ENCODE results near the gene FAM180A. TPM values are rescaled to one million over a fixed set of nuclear protein-coding genes. Genes with fewer than 3 reads are reported as not detected.

Gene FAM180A
- total RNA-seq, 4 donors from 2014 or later, result 0.83 to 9.4 (median 1.7) TPM

- H3K27me3 ChIP-seq, result no peaks in the 10 kb centered on the region
- H3K4me1 ChIP-seq, result peaks cover 0 to 15% (median 7%) of the 10 kb centered on the region in 4 donors
- no peaks in the 10 kb centered on the region for H3K9me3 ChIP-seq
- intact Hi-C loops (cut with DNase I), result no loop called here
- no peak overlapping the region for H3K27ac ChIP-seq (replicated peaks in 1 of 4)
- 82% methylated on average over 3 of the region's 3 CpGs for WGBS
- no peak for DNase-seq (ENCODE audit: extremely low spot score)
- H3K4me3 ChIP-seq, result no peak overlapping the region
- no peaks in the 10 kb centered on the region for H3K36me3 ChIP-seq
- TF ChIP-seq CTCF (IDR thresholded peaks at IDR 0.05), result no peak
- TF ChIP-seq POLR2AphosphoS5 (IDR thresholded peaks at IDR 0.05), result no peak
- TF ChIP-seq EP300 (IDR thresholded peaks at IDR 0.05), result no peak
- no peak for TF ChIP-seq POLR2A (IDR thresholded peaks at IDR 0.05; ENCODE audit: low read depth)
Observed at GRCh38 chr7:135768064-135768463, 19.5 kb upstream of the FAM180A start.

GRCh38 chr7:135763261-135763660, 14.6 kb upstream of the FAM180A start:
- Histone ChIP-seq H3K4me1 (peaks cover 0 to 10% (median 6%) of the 10 kb centered on the region in 4 donors), H3K4me3 (no peak overlapping the region), H3K27me3 (no peaks in the 10 kb centered on the region), H3K36me3 (no peaks in the 10 kb centered on the region), H3K27ac (replicated peaks in 1 of 4) (no peak overlapping the region), H3K9me3 (no peaks in the 10 kb centered on the region)
- no peak for TF ChIP-seq POLR2AphosphoS5 (IDR thresholded peaks at IDR 0.05)
- TF ChIP-seq EP300 (IDR thresholded peaks at IDR 0.05), result no peak
- no peak for TF ChIP-seq CTCF (IDR thresholded peaks at IDR 0.05)
- no peak for TF ChIP-seq POLR2A (IDR thresholded peaks at IDR 0.05; ENCODE audit: low read depth)
- 82% methylated on average over 2 of the region's 2 CpGs for WGBS
- DNase-seq (ENCODE audit: extremely low spot score), result peak; percentile 47
- intact Hi-C loops (cut with DNase I), result no loop called here

GRCh38 chr7:135761751-135762488, 13.3 kb upstream of the FAM180A start:
- DNase-seq (ENCODE audit: extremely low spot score), result no peak
- H3K27ac ChIP-seq (replicated peaks in 1 of 4), result no peak overlapping the region
- intact Hi-C loops (cut with DNase I), result no loop called here
- H3K4me1 ChIP-seq, result peaks cover 0 to 15% (median 5%) of the 10 kb centered on the region in 4 donors
- H3K27me3 ChIP-seq, result no peaks in the 10 kb centered on the region
- no peak overlapping the region for H3K4me3 ChIP-seq
- no peaks in the 10 kb centered on the region for H3K36me3 ChIP-seq
- TF ChIP-seq POLR2AphosphoS5 (IDR thresholded peaks at IDR 0.05) (no peak), POLR2A (IDR thresholded peaks at IDR 0.05; ENCODE audit: low read depth) (no peak), CTCF (IDR thresholded peaks at IDR 0.05) (no peak), EP300 (IDR thresholded peaks at IDR 0.05) (no peak)
- WGBS, result 69% methylated on average over 10 of the region's 10 CpGs
- no peaks in the 10 kb centered on the region for H3K9me3 ChIP-seq

GRCh38 chr7:135759532-135759931, 10.9 kb upstream of the FAM180A start:
- Histone ChIP-seq H3K27ac (replicated peaks in 1 of 4) (no peak overlapping the region), H3K4me3 (no peak overlapping the region), H3K9me3 (no peaks in the 10 kb centered on the region), H3K4me1 (peaks cover 0 to 22% (median 11%) of the 10 kb centered on the region in 4 donors), H3K27me3 (no peaks in the 10 kb centered on the region), H3K36me3 (no peaks in the 10 kb centered on the region)
- DNase-seq (ENCODE audit: extremely low spot score), result no peak
- intact Hi-C loops (cut with DNase I), result no loop called here
- no peak for TF ChIP-seq EP300 (IDR thresholded peaks at IDR 0.05)
- no peak for TF ChIP-seq POLR2AphosphoS5 (IDR thresholded peaks at IDR 0.05)
- no peak for TF ChIP-seq POLR2A (IDR thresholded peaks at IDR 0.05; ENCODE audit: low read depth)
- no peak for TF ChIP-seq CTCF (IDR thresholded peaks at IDR 0.05)
- 84% methylated on average over 4 of the region's 4 CpGs for WGBS

Measured in esophagus muscularis mucosa (tissue), 4 donors.